SIG-M5 (cell line): ENCODE data around the gene RGL4.
"Not testable (repeated sequence)": the region's sequence is repeated elsewhere in the genome, so short reads cannot be mapped to it uniquely, and the experiment has no call there.

Source experiments
- DNase-seq: peaks from one replicate; lab custom pipeline; 2025; lab: John Stamatoyannopoulos, UW

The RGL4 gene

GRCh38 chr22:23690713-23691112, at the start of gene RGL4:
Gene RGL4, plus strand, starts transcription at chr22:23691013. Its CDS starts 1,018 bp downstream, at chr22:23692031.
- DNase-seq = no peak

GRCh38 chr22:23646526-23646925, 44.3 kb upstream of the RGL4 start:
- DNase-seq = not testable (repeated sequence)

GRCh38 chr22:23649071-23649501, 41.7 kb upstream of the RGL4 start:
- DNase-seq = no peak

GRCh38 chr22:23651676-23652075, 39.1 kb upstream of the RGL4 start:
- no peak for DNase-seq

GRCh38 chr22:23652286-23652685, 38.5 kb upstream of the RGL4 start:
- DNase-seq = no peak

GRCh38 chr22:23652711-23653110, 38.1 kb upstream of the RGL4 start:
- no peak for DNase-seq

GRCh38 chr22:23655891-23656475, 34.8 kb upstream of the RGL4 start:
- DNase-seq = no peak

- no peak for DNase-seq
Measured at GRCh38 chr22:23657727-23658126, 33.1 kb upstream of the RGL4 start.

- not testable (repeated sequence) for DNase-seq
Measured at GRCh38 chr22:23660381-23660780, 30.4 kb upstream of the RGL4 start.

- no peak for DNase-seq
Measured at GRCh38 chr22:23670378-23671295, 20.2 kb upstream of the RGL4 start.

- not testable (repeated sequence) for DNase-seq
Measured at GRCh38 chr22:23671387-23671786, 19.4 kb upstream of the RGL4 start.

- DNase-seq = not testable (repeated sequence)
Measured at GRCh38 chr22:23672307-23673049, 18.3 kb upstream of the RGL4 start.

- DNase-seq = no peak
Measured at GRCh38 chr22:23673050-23673620, 17.7 kb upstream of the RGL4 start.

- DNase-seq = no peak
Measured at GRCh38 chr22:23673826-23674690, 16.8 kb upstream of the RGL4 start.

- DNase-seq = not testable (repeated sequence)
Measured at GRCh38 chr22:23674886-23675501, 15.8 kb upstream of the RGL4 start.

GRCh38 chr22:23675502-23676415, 15.1 kb upstream of the RGL4 start:
- no peak for DNase-seq

GRCh38 chr22:23676841-23677700, 13.7 kb upstream of the RGL4 start:
- DNase-seq = not testable (repeated sequence)

- no peak for DNase-seq
Measured at GRCh38 chr22:23677701-23677995, 13.2 kb upstream of the RGL4 start.

- DNase-seq = no peak
Measured at GRCh38 chr22:23678133-23678532, 12.7 kb upstream of the RGL4 start.
